HFFc6 (cell line): ENCODE results near the gene BRD1. TPM values are rescaled to one million over a fixed set of nuclear protein-coding genes. Genes with fewer than 3 reads are reported as not detected.
"Not testable (repeated sequence)": the region's sequence is repeated elsewhere in the genome, so short reads cannot be mapped to it uniquely, and the experiment has no call there.

Experiments used
- DNase-seq: peaks from one replicate; pipeline ENCODE4 v3.0.0-alpha.2; 2018
- H3K27ac Mint-ChIP-seq: 2 replicates; pipeline ENCODE4 v1.8.0; 2020; ENCODE audit warnings: mild to moderate bottlenecking, mixed read lengths
- H3K27me3 Mint-ChIP-seq: 2 replicates; pipeline ENCODE4 v1.8.0; 2021; ENCODE audit warnings: mild to moderate bottlenecking, moderate library complexity, mixed read lengths; ENCODE audit not compliant: insufficient read depth
- H3K36me3 Mint-ChIP-seq: 2 replicates; pipeline ENCODE4 v1.8.0; 2021; ENCODE audit warnings: low read depth, mixed read lengths
- H3K4me1 Mint-ChIP-seq: 2 replicates; pipeline ENCODE4 v1.8.0; 2020; ENCODE audit warnings: low read depth, mixed read lengths
- H3K4me3 Mint-ChIP-seq: 2 replicates; pipeline ENCODE4 v1.8.0; 2020; ENCODE audit warnings: mild to moderate bottlenecking, moderate library complexity, mixed read lengths
- H3K9me3 Mint-ChIP-seq: 2 replicates; pipeline ENCODE4 v1.8.0; 2020; ENCODE audit warnings: mild to moderate bottlenecking, mixed read lengths
- CTCF ChIP-seq: fragments of 200-600 bp; sonication (generic); IDR thresholded peaks from 2 replicates; pipeline ENCODE4 v1.5.0; 2021; ENCODE audit warnings: antibody characterized with exemption, mild to moderate bottlenecking
- total RNA-seq, 6 experiments: library from RNA; stranded (reverse); fragmentation: NEBNext Ultra II Directional; extraction: Animal tissue kit (Norgen Biotek cat#: 25700); gene quantifications; 2 replicates in 1 of 6; 3 replicates in 5 of 6; pipeline ENCODE4 v1.2.3, GENCODE V29; 2021

The BRD1 gene
- total RNA-seq, 6 experiments from 2014 or later, result 17.2 to 20.8 (median 18.1) TPM

GRCh38 chr22:49784630-49784971 is 43.1 kb downstream of the BRD1 start:
- TF ChIP-seq CTCF, result no peak
- Mint-ChIP-seq H3K9me3 (no peaks in the 10 kb centered on the region), H3K36me3 (peaks cover 9% of the 10 kb centered on the region; the same call in 1 of the 2 replicates), H3K27ac (no peak overlapping the region), H3K4me1 (peaks cover 15% of the 10 kb centered on the region; the same call in 1 of the 2 replicates), H3K27me3 (no peaks in the 10 kb centered on the region), H3K4me3 (no peak overlapping the region)
- DNase-seq, result no peak

- Mint-ChIP-seq H3K36me3 (peaks cover 9% of the 10 kb centered on the region; the same call in 1 of the 2 replicates), H3K4me1 (peaks cover 10% of the 10 kb centered on the region; the same call in 1 of the 2 replicates), H3K4me3 (no peak overlapping the region), H3K27me3 (no peaks in the 10 kb centered on the region), H3K9me3 (no peaks in the 10 kb centered on the region), H3K27ac (no peak overlapping the region)
- DNase-seq, result no peak
- TF ChIP-seq CTCF, result no peak
Measured at GRCh38 chr22:49783926-49784629, 43.6 kb downstream of the BRD1 start.

GRCh38 chr22:49783036-49783746 is 44.5 kb downstream of the BRD1 start:
- no peaks in the 10 kb centered on the region for H3K27me3 Mint-ChIP-seq
- no peak for DNase-seq
- H3K9me3 Mint-ChIP-seq, result no peaks in the 10 kb centered on the region
- H3K27ac Mint-ChIP-seq, result no peak overlapping the region
- H3K36me3 Mint-ChIP-seq, result peaks cover 9% of the 10 kb centered on the region; the same call in 1 of the 2 replicates
- H3K4me1 Mint-ChIP-seq, result peaks cover 4% of the 10 kb centered on the region; the same call in 1 of the 2 replicates
- no peak for TF ChIP-seq CTCF
- no peak overlapping the region for H3K4me3 Mint-ChIP-seq

- H3K4me3 Mint-ChIP-seq, H3K9me3 Mint-ChIP-seq, H3K4me1 Mint-ChIP-seq, H3K27me3 Mint-ChIP-seq, H3K36me3 Mint-ChIP-seq, H3K27ac Mint-ChIP-seq, DNase-seq: not testable (repeated sequence)
Measured at GRCh38 chr22:49781886-49782285, 45.8 kb downstream of the BRD1 start.

GRCh38 chr22:49781289-49781782 is 46.3 kb downstream of the BRD1 start:
- Mint-ChIP-seq H3K4me3 (no peak overlapping the region), H3K9me3 (no peaks in the 10 kb centered on the region), H3K27me3 (no peaks in the 10 kb centered on the region), H3K27ac (no peak overlapping the region), H3K36me3 (peaks cover 4% of the 10 kb centered on the region; the same call in 1 of the 2 replicates), H3K4me1 (no peaks in the 10 kb centered on the region)
- TF ChIP-seq CTCF, result no peak
- no peak for DNase-seq
